ENCODE measurements around the gene ENG.

ENG gene

GRCh38 chr9:127771570-127772189, 82.8 kb downstream of the ENG start:
- no peak for TF ChIP-seq CTCF (IDR thresholded peaks at IDR 0.05; ENCODE audit: low read depth, low read length, missing control alignments)
- H3K4me3 ChIP-seq (replicated peaks; ENCODE audit: low read depth, low read length) = peak overlapping the region; percentile 34
- DNase-seq (ENCODE audit: extremely low read depth, low read depth) = no peak

GRCh38 chr9:127770905-127771569, 83.4 kb downstream of the ENG start:
- peak overlapping the region; percentile 34 for H3K4me3 ChIP-seq (replicated peaks; ENCODE audit: low read depth, low read length)
- DNase-seq (ENCODE audit: extremely low read depth, low read depth) = peak; percentile 87
- TF ChIP-seq CTCF (IDR thresholded peaks at IDR 0.05; ENCODE audit: low read depth, low read length, missing control alignments) = no peak

- no peak for TF ChIP-seq CTCF (IDR thresholded peaks at IDR 0.05; ENCODE audit: low read depth, low read length, missing control alignments)
- H3K4me3 ChIP-seq (replicated peaks; ENCODE audit: low read depth, low read length) = peak overlapping the region; percentile 34
- DNase-seq (ENCODE audit: extremely low read depth, low read depth) = no peak
Observed at GRCh38 chr9:127770583-127770904, 83.9 kb downstream of the ENG start.

GRCh38 chr9:127769929-127770582, 84.4 kb downstream of the ENG start:
- no peak for DNase-seq (ENCODE audit: extremely low read depth, low read depth)
- H3K4me3 ChIP-seq (replicated peaks; ENCODE audit: low read depth, low read length) = no peak overlapping the region
- no peak for TF ChIP-seq CTCF (IDR thresholded peaks at IDR 0.05; ENCODE audit: low read depth, low read length, missing control alignments)

- DNase-seq (ENCODE audit: extremely low read depth, low read depth) = no peak
- no peak overlapping the region for H3K4me3 ChIP-seq (replicated peaks; ENCODE audit: low read depth, low read length)
- TF ChIP-seq CTCF (IDR thresholded peaks at IDR 0.05; ENCODE audit: low read depth, low read length, missing control alignments) = no peak
Observed at GRCh38 chr9:127769101-127769500, 85.4 kb downstream of the ENG start.

- DNase-seq (ENCODE audit: extremely low read depth, low read depth) = no peak
- TF ChIP-seq CTCF (IDR thresholded peaks at IDR 0.05; ENCODE audit: low read depth, low read length, missing control alignments) = no peak
- H3K4me3 ChIP-seq (replicated peaks; ENCODE audit: low read depth, low read length) = no peak overlapping the region
Observed at GRCh38 chr9:127768698-127769097, 85.8 kb downstream of the ENG start.
